NK-92 (cell line): Measurements from ENCODE around the gene SDK1.
"Not testable (repeated sequence)": the region's sequence is repeated elsewhere in the genome, so short reads cannot be mapped to it uniquely, and the experiment has no call there.

Experiments used
- DNase-seq: peaks from one replicate; lab custom pipeline; 2025; ENCODE audit not compliant: unreplicated experiment; lab: John Stamatoyannopoulos, UW

Gene SDK1

DNA sequence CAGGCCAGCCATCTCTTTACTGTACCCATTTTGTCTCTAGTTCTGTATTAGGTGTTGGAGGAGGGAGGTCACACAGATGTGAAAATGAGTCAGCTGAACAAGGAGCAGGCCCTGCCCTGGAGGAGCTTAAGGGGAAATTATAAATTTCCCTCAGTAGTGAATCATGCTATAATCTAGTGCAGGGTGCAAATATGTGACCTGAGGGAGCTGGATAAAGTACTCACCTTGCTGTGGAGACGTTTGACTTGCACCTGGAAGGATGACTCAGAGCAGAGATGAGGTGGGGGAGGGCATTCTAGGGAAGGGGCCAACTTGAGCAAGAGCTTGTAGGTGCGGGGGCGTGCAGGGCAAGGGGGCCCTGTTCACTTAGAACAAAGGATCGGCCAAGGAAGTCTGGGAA, 610.6 kb downstream of the SDK1 start:
- no peak for DNase-seq

DNA sequence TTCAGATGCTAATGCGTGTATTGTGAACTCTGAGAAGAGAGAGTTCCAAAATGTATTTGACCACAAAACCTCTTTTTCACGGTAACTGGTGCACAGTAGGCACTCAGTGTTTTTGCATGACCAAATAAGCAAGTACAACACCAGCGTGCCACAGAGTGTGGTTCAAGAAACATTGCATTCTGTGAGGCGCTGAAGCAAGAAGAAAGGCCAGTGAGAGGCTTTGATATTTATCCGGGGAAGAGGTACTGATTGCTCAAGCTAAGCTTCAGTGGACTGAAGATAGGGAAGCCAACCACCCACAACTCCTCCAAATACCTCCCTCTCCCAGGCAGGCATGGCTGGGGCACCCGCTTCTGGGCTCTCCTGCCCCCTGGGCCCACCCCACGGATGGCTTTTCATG, 611.2 kb downstream of the SDK1 start:
- no peak for DNase-seq

DNA sequence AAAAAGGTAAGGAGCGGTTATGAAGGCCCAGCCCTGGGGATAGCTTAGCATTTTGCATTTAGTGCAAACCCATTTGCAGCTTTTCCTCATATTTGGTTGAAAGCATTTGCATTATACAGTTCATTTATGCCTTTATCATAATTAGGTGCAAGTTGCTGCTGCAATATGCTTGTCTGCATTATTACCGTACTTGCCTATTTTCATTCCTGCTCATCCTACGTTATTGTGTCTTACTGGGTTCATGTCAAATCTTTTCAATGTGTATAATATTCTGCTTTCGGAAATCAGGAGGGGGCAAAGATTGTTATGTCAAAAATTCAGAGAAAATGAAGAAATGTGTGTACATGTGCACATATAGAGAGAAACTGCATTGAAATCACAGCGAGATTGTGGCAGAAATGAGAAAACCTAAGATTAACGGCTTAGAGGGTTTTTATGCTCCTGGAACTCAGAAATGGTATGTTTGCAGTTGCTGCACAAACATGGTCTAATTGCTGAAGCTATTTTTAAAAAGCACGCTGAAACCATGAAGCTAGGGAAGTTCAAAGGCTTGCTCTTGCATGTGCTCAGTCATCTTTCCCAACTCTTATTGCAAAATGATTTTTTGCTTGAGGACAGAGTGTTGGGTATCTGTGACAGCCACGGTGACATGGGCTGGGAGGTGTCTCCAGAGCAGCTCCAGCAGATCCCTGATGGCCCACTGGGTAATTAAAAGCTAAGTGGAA, 613.2 kb downstream of the SDK1 start:
- DNase-seq, result no peak

- no peak for DNase-seq
These were observed 614.4 kb downstream of the SDK1 start for GRCh38 chr7:3915337-3915878.

DNA sequence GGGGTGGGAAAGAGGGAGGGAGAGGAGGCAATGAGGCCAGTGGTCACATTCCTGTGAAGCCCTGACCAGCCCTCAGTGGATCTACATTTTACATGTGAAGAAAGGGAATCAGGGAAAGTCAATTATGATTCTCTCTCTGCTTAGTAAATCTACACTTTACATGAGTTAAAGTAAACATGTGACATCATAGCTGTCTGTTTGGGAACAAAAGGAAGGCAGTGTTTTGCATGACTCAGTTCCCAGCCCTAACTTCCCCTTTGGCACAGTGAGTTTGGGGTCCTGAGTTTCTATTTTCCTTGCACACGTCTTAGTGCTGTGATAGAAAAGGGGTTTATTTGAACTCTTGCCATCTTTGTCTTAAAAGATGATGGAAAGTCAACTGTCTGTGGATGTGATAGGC, 615.1 kb downstream of the SDK1 start:
- no peak for DNase-seq

GRCh38 chr7:3917436-3917835, 616.4 kb downstream of the SDK1 start:
- DNase-seq, result no peak

DNA sequence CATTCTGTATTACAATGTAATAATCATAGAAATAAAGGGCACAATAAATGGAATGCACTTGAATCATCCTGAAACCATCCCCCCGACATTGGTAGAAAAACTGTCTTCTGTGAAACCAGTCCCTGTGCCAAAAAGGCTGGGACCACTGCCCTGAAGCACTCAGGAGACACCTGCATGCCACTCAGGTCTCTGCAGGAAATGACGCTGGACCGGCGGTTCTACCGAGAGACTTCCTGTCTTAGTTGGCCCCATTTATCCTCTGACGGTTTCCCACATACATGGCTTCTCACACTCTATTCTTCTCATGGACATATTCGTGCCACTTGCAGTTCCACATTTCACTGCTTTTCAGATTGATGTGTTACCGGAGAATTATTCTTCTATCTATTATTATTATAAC, 617.5 kb downstream of the SDK1 start:
- no peak for DNase-seq

GRCh38 chr7:3922175-3922635, 621.2 kb downstream of the SDK1 start:
- no peak for DNase-seq

GRCh38 chr7:3923307-3923918, 622.4 kb downstream of the SDK1 start:
- no peak for DNase-seq

DNA sequence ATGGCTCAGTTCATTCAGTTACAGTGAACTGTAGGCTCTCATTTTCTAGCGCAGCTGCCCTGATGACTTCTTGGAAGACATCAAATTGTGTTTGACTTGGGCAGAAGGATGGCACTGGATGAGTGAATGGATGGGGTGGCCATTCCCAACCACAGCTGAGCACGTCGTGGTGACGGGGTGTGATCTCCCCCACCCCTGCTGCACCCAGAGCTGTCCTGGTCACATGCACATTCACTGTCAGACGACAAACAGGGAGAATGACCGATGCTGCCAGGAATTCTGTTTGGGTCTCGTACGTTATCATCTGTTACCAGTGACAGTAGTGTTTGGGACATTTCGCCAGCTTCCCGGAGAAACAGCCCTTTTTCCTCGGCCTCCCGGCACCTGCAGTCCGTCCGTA, 623.2 kb downstream of the SDK1 start:
- no peak for DNase-seq

DNA sequence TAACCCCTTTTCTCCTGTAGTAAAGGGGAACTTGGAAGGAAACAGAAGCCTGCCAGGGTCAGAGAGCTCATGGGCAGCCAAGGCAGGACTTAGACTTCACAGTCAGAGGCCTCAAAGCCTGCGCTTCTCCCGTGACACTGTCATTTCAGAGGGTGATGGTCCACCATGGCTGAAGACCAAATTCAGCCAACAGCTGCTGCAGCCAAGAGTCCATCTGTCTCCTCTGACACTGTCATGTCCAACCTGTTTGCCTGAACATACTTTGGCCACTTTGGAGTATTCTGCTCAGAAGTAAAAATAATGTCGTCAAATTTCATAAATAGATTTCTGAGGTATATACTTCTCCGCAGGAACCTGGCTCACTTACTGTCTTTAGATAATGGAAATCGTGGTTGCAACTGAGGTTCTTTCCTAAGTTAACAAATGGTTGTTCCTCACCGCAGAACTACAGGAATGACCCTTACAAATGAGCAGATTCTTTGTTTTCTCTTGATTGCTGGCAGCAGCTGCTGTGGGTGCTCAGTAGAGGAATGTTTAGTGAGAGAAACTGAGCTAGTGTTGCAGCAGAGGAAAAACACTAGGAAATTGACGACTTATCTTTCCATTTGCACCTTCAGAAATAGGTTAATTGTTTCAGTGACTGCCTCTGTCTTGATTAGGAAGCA, 626.5 kb downstream of the SDK1 start:
- DNase-seq, result no peak

- no peak for DNase-seq
These were observed 627.9 kb downstream of the SDK1 start for GRCh38 chr7:3928727-3929515.

GRCh38 chr7:3931843-3932242, 630.8 kb downstream of the SDK1 start:
- DNase-seq, result no peak

- DNase-seq, result no peak
These were observed 636.1 kb downstream of the SDK1 start for GRCh38 chr7:3937146-3937545.

GRCh38 chr7:3937605-3938004, 636.6 kb downstream of the SDK1 start:
- DNase-seq, result no peak

DNA sequence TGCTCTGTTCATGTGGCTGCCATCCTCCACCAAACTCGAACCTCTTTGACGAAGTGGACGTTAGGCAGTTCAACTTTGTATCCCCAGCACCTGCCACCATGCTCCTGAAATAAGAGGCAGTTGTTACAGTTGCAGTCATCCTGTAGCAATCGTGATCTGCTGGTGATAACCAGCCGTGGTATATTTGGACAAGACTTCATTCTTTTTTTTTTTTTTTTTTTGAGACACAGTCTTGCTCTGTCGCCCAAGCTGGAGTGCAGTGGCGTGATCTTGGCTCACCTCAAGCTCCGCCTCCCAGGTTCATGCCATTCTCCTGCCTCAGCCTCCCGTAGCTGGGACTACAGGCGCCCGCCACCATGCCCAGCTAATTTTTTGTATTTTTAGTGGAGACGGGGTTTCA, 640.7 kb downstream of the SDK1 start:
- DNase-seq, result not testable (repeated sequence)

GRCh38 chr7:3942276-3942675, 641.2 kb downstream of the SDK1 start:
- no peak for DNase-seq

- no peak for DNase-seq
These were observed 642.0 kb downstream of the SDK1 start for GRCh38 chr7:3942816-3943745.

GRCh38 chr7:3943779-3944520, 642.9 kb downstream of the SDK1 start:
- DNase-seq, result no peak
